ENCODE measurements around the gene RACK1.
"Not testable (repeated sequence)": the region's sequence is repeated elsewhere in the genome, so short reads cannot be mapped to it uniquely, and the experiment has no call there.

RACK1 gene

GRCh38 chr5:181243564-181244343, at the start of gene RACK1:
Gene RACK1, minus strand, starts transcription at chr5:181243906. Its CDS starts 106 bp downstream, at chr5:181243800.
- DNase-seq, result no peak

GRCh38 chr5:181287331-181287730, 43.6 kb upstream of the RACK1 start:
- not testable (repeated sequence) for DNase-seq

- DNase-seq, result not testable (repeated sequence)
These were observed 42.4 kb upstream of the RACK1 start for GRCh38 chr5:181285962-181286705.

GRCh38 chr5:181283841-181284755, 40.4 kb upstream of the RACK1 start:
- not testable (repeated sequence) for DNase-seq

- no peak for DNase-seq
These were observed 39.6 kb upstream of the RACK1 start for GRCh38 chr5:181283347-181283746.

GRCh38 chr5:181282874-181283273, 39.2 kb upstream of the RACK1 start:
- no peak for DNase-seq

GRCh38 chr5:181282415-181282814, 38.7 kb upstream of the RACK1 start:
- DNase-seq, result not testable (repeated sequence)

GRCh38 chr5:181281984-181282316, 38.2 kb upstream of the RACK1 start:
- DNase-seq, result no peak

- no peak for DNase-seq
These were observed 37.6 kb upstream of the RACK1 start for GRCh38 chr5:181281077-181281983.

GRCh38 chr5:181280251-181280762, 36.6 kb upstream of the RACK1 start:
- no peak for DNase-seq

- not testable (repeated sequence) for DNase-seq
These were observed 29.7 kb upstream of the RACK1 start for GRCh38 chr5:181273433-181273744.

GRCh38 chr5:181271081-181271480, 27.4 kb upstream of the RACK1 start:
- no peak for DNase-seq

GRCh38 chr5:181267907-181268306, 24.2 kb upstream of the RACK1 start:
- not testable (repeated sequence) for DNase-seq

GRCh38 chr5:181267291-181267904, 23.7 kb upstream of the RACK1 start:
- DNase-seq, result not testable (repeated sequence)

- no peak for DNase-seq
These were observed 21.5 kb upstream of the RACK1 start for GRCh38 chr5:181265092-181265671.

GRCh38 chr5:181263633-181264032, 19.9 kb upstream of the RACK1 start:
- no peak for DNase-seq

- DNase-seq, result no peak
These were observed 17.8 kb upstream of the RACK1 start for GRCh38 chr5:181261320-181262049.

GRCh38 chr5:181260720-181261319, 17.1 kb upstream of the RACK1 start, which contains the start of gene TRIM52:
Gene TRIM52, minus strand, starts transcription at chr5:181261143. Its CDS starts 330 bp downstream, at chr5:181260813.
- DNase-seq, result no peak

GRCh38 chr5:181259974-181260719, 16.4 kb upstream of the RACK1 start:
- no peak for DNase-seq

Measured in GDM1 (cell line).